Endothelial cell of umbilical vein (primary cell): ENCODE data around the gene RBMS1. TPM values are rescaled to one million over a fixed set of nuclear protein-coding genes. Genes with fewer than 3 reads are reported as not detected.

ENCODE experiments used
- BruUV-seq: library from RNA; stranded (reverse); fragments of 400-500 nt; replicated peaks from 2 replicates; lab custom pipeline; 2021; lab: Mats Ljungman, UMichigan
- CTCF ChIA-PET: fragments of 300-600, 350-600 bp; sonication (Branson Sonifier 250); formaldehyde crosslinking; loops from one replicate; lab custom pipeline; 2021; ENCODE audit warnings: antibody characterized with exemption, inconsistent platforms; lab: Charles Lee
- POLR2A ChIA-PET: fragments of 300-600, 350-600 bp; sonication (Branson Sonifier 250); formaldehyde crosslinking; loops from one replicate; lab custom pipeline; 2021; ENCODE audit warnings: antibody characterized with exemption, inconsistent platforms; lab: Charles Lee
- DNase-seq: peaks from one replicate; pipeline ENCODE4 v3.0.0-alpha.2; 2011; ENCODE audit warnings: low read depth, low spot score
- FAIRE-seq: peaks from 2 replicates; lab custom pipeline; 2011; peaks lifted over from hg19 to GRCh38; lab: Jason Lieb, UNC
- H2AFZ ChIP-seq: 2 replicates; pipeline ENCODE4 v1.6.0; 2012; ENCODE audit warnings: low read depth, low read length, control low read depth, inconsistent platforms
- H3K27ac ChIP-seq: 2 replicates; pipeline ENCODE4 v1.5.1; 2011; ENCODE audit warnings: low read depth, mild to moderate bottlenecking, control low read depth, low read length, moderate library complexity; ENCODE audit not compliant: insufficient read depth
- H3K27me3 ChIP-seq, 2 experiments: 2 replicates each; pipeline versions ENCODE4 v1.6.0 to v1.6.1; 2011; ENCODE audit warnings: low read length in 2 of 2, mixed read lengths in 1 of 2; ENCODE audit not compliant: control insufficient read depth in 2 of 2, insufficient read depth in 2 of 2
- H3K36me3 ChIP-seq, 2 experiments: 2 replicates in 1 of 2; 3 replicates in 1 of 2; pipeline ENCODE4 v1.5.1; 2011; ENCODE audit warnings: low read length in 2 of 2, mild to moderate bottlenecking in 1 of 2, moderate library complexity in 1 of 2; ENCODE audit not compliant: control insufficient read depth in 2 of 2, insufficient read depth in 2 of 2; ENCODE audit errors: extremely low read depth in 1 of 2
- H3K4me1 ChIP-seq: 3 replicates; pipeline ENCODE4 v1.5.1; 2011; ENCODE audit warnings: mild to moderate bottlenecking, low read length; ENCODE audit not compliant: control insufficient read depth, insufficient read depth; ENCODE audit errors: extremely low read depth
- H3K4me2 ChIP-seq: 2 replicates; pipeline ENCODE4 v1.6.1; 2011; ENCODE audit warnings: low read length, control low read depth, mixed read lengths; ENCODE audit not compliant: insufficient read depth
- H3K4me3 ChIP-seq, 3 experiments: fragments of 200-600 bp in 1 of 3; sonication (generic), shearing (Covaris generic) in 1 of 3; replicated peaks in 1 of 3; 2 replicates each; pipeline ENCODE4 v1.5.1; 2011 to 2016; ENCODE audit warnings: control low read depth in 3 of 3, low read length in 3 of 3, mild to moderate bottlenecking in 2 of 3, inconsistent platforms in 1 of 3, low read depth in 1 of 3, moderate library complexity in 1 of 3; ENCODE audit not compliant: insufficient read depth in 1 of 3
- H3K79me2 ChIP-seq: 2 replicates; pipeline ENCODE4 v1.6.0; 2012; ENCODE audit warnings: low read length, inconsistent platforms; ENCODE audit not compliant: control insufficient read depth, insufficient read depth
- H3K9ac ChIP-seq: replicated peaks from 2 replicates; pipeline ENCODE3; 2011; ENCODE audit warnings: low read length, control low read depth; ENCODE audit not compliant: insufficient read depth; ENCODE audit errors: extremely low read depth
- H3K9me1 ChIP-seq: replicated peaks from 3 replicates; pipeline ENCODE4 v1.6.0; 2011; ENCODE audit warnings: mild to moderate bottlenecking, low read length; ENCODE audit not compliant: control insufficient read depth, insufficient read depth; ENCODE audit errors: extremely low read depth
- H3K9me3 ChIP-seq: replicated peaks from 2 replicates; pipeline ENCODE4 v1.5.1; 2012; ENCODE audit warnings: low read length, inconsistent platforms; ENCODE audit not compliant: control insufficient read depth, insufficient read depth
- H4K20me1 ChIP-seq: replicated peaks from 2 replicates; pipeline ENCODE3; 2011; ENCODE audit warnings: mild to moderate bottlenecking, low read length; ENCODE audit not compliant: control insufficient read depth, insufficient read depth; ENCODE audit errors: extremely low read depth
- CTCF ChIP-seq, 2 donors: IDR thresholded peaks; 1 replicate in 1 of 2; 2 replicates in 1 of 2; pipeline ENCODE4 v1.5.1; 2011; ENCODE audit warnings: low read length in 2 of 2, mild to moderate bottlenecking in 2 of 2, moderate library complexity in 2 of 2, control low read depth in 1 of 2, inconsistent platforms in 1 of 2, low read depth in 1 of 2; ENCODE audit not compliant: insufficient read depth in 1 of 2; ENCODE audit errors: extremely low read depth in 1 of 2
- EZH2 ChIP-seq: IDR thresholded peaks from 2 replicates; pipeline ENCODE4 v1.6.1; 2012; ENCODE audit warnings: borderline replicate concordance, low read depth, mild to moderate bottlenecking, moderate library complexity, low read length, inconsistent platforms; ENCODE audit not compliant: severe bottlenecking
- FOS ChIP-seq: IDR thresholded peaks from 2 replicates; pipeline ENCODE4 v1.6.1; 2011; ENCODE audit warnings: mild to moderate bottlenecking, low read length, moderate library complexity, borderline replicate concordance; ENCODE audit not compliant: insufficient read depth
- GATA2 ChIP-seq: IDR thresholded peaks from 2 replicates; pipeline ENCODE4 v1.7.0; 2011; ENCODE audit warnings: low read depth, mild to moderate bottlenecking, moderate library complexity, mixed read lengths, low read length; ENCODE audit not compliant: insufficient read length, insufficient read depth
- JUN ChIP-seq: IDR thresholded peaks from 2 replicates; pipeline ENCODE4 v1.6.1; 2011; ENCODE audit warnings: borderline replicate concordance, low read depth; ENCODE audit not compliant: insufficient read length, insufficient read depth
- MYC ChIP-seq: IDR thresholded peaks from one replicate; pipeline ENCODE4 v1.6.1; 2011; ENCODE audit warnings: mild to moderate bottlenecking, low read depth, low read length
- POLR2A ChIP-seq: IDR thresholded peaks from 2 replicates; pipeline ENCODE4 v1.6.1; 2012; ENCODE audit warnings: low read depth, mild to moderate bottlenecking, control low read depth, low read length
- POLR2AphosphoS5 ChIP-seq: IDR thresholded peaks from 2 replicates; pipeline ENCODE4 v1.6.1; 2012; ENCODE audit warnings: low read depth, mild to moderate bottlenecking, control low read depth, low read length, moderate library complexity; ENCODE audit not compliant: insufficient read depth
- dilution Hi-C: fragments of 300-500 bp; cut with MboI; formaldehyde crosslinking; loops from one replicate; pipeline ENCODE4 v1.15.0; 2019; ENCODE audit warnings: low sequenced_read_pairs; ENCODE audit not compliant: extremely low pct_ligation_motif_present
- intact Hi-C: fragments of 100-400 bp; cut with micrococcal nuclease; formaldehyde crosslinking; loops from one replicate; pipeline ENCODE4 v1.10.0; 2022
- polyA plus RNA-seq, 4 experiments: library from polyadenylated mRNA; depleted of rRNA in 3 of 4; stranded (reverse) in 3 of 4; unstranded in 1 of 4; fragments of >200 nt; gene quantifications; 2 replicates each; pipeline versions ENCODE4 v1.2.1 to v1.2.3, GENCODE V29; 2011 to 2012; ENCODE audit warnings: missing spikeins in 1 of 4
- total RNA-seq: library from RNA; stranded (reverse); gene quantifications from 2 replicates; pipeline ENCODE4 v1.2.3, GENCODE V29; 2021
- TF ChIP-seq, protein P1 (sequence below): IDR thresholded peaks from 2 replicates; pipeline ENCODE4 v1.6.1; 2011; ENCODE audit not compliant: insufficient read depth, insufficient read length

RBMS1 gene
- total and polyA plus RNA-seq, 2 donors (not counting 3 experiments of a cell fraction or from before 2014, with no cell fraction given), result 60.0 to 93.3 TPM

DNA sequence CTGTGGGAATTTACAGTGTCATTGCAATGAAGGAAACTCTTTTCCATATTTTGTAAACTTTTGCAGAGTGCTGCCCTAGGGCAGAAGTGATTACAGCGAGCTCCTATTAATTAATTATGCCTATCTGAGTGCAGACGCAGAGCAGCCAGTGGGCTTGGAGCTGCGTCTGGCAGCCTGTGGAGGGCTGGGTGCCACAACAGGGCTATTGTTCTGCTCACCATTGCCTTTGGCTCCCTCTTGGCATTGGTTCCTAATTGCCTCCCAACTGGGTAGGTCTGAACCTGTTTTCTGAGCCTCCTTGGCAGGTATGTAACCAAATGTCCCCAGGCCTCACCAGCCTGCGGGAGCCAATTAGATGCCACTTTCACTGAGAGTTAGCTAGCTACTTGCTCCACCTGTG lies 267.9 kb downstream of the RBMS1 start:
- dilution Hi-C loops (no loop called here), intact Hi-C loops (loop anchor here (5.0 kb wide), 1 partner anchor 68 kb away; no protein-coding TSS in a partner anchor)
- Histone ChIP-seq H3K4me3 (no peak overlapping the region), H4K20me1 (no peaks in the 10 kb centered on the region), H3K79me2 (no peaks in the 10 kb centered on the region), H3K4me2 (no peak overlapping the region), H3K36me3 (no peaks in the 10 kb centered on the region), H3K27ac (peak overlapping the region; percentile 95), H3K27me3 (no peaks in the 10 kb centered on the region), H3K4me1 (peaks cover 90% of the 10 kb centered on the region), H3K9ac (no peak overlapping the region), H3K9me3 (no peaks in the 10 kb centered on the region), H2AFZ (no peak overlapping the region), H3K9me1 (no peaks in the 10 kb centered on the region)
- DNase-seq (no peak), FAIRE-seq (no peak)
- ChIA-PET POLR2A (interaction anchor here (1.1 kb wide), 1 partner anchor 21 kb away, joined by 3 read pairs; no protein-coding TSS in a partner anchor), CTCF (interaction anchor here (0.6 to 9.0 kb wide), 7 partner anchors 11 to 779 kb away, joined by 3 to 56 read pairs (median 6); no protein-coding TSS in a partner anchor)
- TF ChIP-seq FOS (no peak), GATA2 (no peak), EZH2 (no peak), POLR2A (no peak), POLR2AphosphoS5 (no peak), JUN (no peak), CTCF (IDR thresholded peaks at IDR 0.05; ENCODE audit: extremely low read depth in 1 of 2, insufficient read depth in 1 of 2, low read depth in 1 of 2, low read length in 2 of 2) (no peak), MYC (no peak)
- TF ChIP-seq, protein P1, sequence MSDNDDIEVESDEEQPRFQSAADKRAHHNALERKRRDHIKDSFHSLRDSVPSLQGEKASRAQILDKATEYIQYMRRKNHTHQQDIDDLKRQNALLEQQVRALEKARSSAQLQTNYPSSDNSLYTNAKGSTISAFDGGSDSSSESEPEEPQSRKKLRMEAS, result no peak
- no TSS peak for BruUV-seq
